Natural killer cell (primary cell): ENCODE results near the gene ZNF580. TPM values are rescaled to one million over a fixed set of nuclear protein-coding genes. Genes with fewer than 3 reads are reported as not detected.

Experiments
- ATAC-seq, 3 donors: fragments of 150-1000 bp in 2 of 3; fragments of 200-7000 bp in 1 of 3; cut with Tn5 transposase; 1 replicate in 1 of 3; 2 replicates in 2 of 3; pipeline ENCODE4 v1.10.0; 2021; ENCODE audit warnings: mild to moderate bottlenecking in 2 of 3, moderate library complexity in 2 of 3
- DNase-seq, 2 donors: peaks; one replicate each; pipeline versions ENCODE4 v3.0.0 to v3.0.0-alpha.2; 2013 to 2021; ENCODE audit warnings: mixed read lengths in 1 of 2
- H3K27ac ChIP-seq: one replicate; pipeline ENCODE4 v1.5.1; 2013; ENCODE audit warnings: mild to moderate bottlenecking, low read length
- H3K27me3 ChIP-seq: one replicate; pipeline ENCODE4 v1.6.1; 2013; ENCODE audit warnings: low read length; ENCODE audit not compliant: control insufficient read depth, insufficient read depth
- H3K36me3 ChIP-seq: one replicate; pipeline ENCODE4 v1.6.1; 2013; ENCODE audit warnings: low read length; ENCODE audit not compliant: control insufficient read depth, insufficient read depth
- H3K4me1 ChIP-seq: one replicate; pipeline ENCODE4 v1.6.1; 2013; ENCODE audit warnings: low read length; ENCODE audit not compliant: control insufficient read depth, insufficient read depth
- H3K4me3 ChIP-seq: one replicate; pipeline ENCODE4 v1.5.1; 2013; ENCODE audit warnings: low read length
- H3K9me3 ChIP-seq: one replicate; pipeline ENCODE4 v1.6.1; 2013; ENCODE audit warnings: low read length; ENCODE audit not compliant: control insufficient read depth, insufficient read depth
- H3K27ac Mint-ChIP-seq, 2 donors: one replicate each; pipeline ENCODE4 v1.8.0; 2022; ENCODE audit warnings: mild to moderate bottlenecking in 2 of 2, mixed read lengths in 2 of 2, moderate library complexity in 1 of 2
- H3K27me3 Mint-ChIP-seq, 2 donors: one replicate each; pipeline ENCODE4 v1.8.0; 2022; ENCODE audit warnings: low read depth in 2 of 2, mixed read lengths in 2 of 2
- H3K36me3 Mint-ChIP-seq: one replicate; pipeline ENCODE4 v1.8.0; 2022; ENCODE audit warnings: mixed read lengths
- H3K4me1 Mint-ChIP-seq, 2 donors: one replicate each; pipeline ENCODE4 v1.8.0; 2022; ENCODE audit warnings: mixed read lengths in 2 of 2
- H3K4me3 Mint-ChIP-seq: one replicate; pipeline ENCODE4 v1.8.0; 2022; ENCODE audit warnings: mild to moderate bottlenecking, moderate library complexity, mixed read lengths
- H3K9me3 Mint-ChIP-seq, 2 donors: one replicate each; pipeline ENCODE4 v1.8.0; 2022; ENCODE audit warnings: mixed read lengths in 2 of 2
- WGBS: methylation state at CpG from one replicate; pipeline ENCODE4 v1.1.7; 2013; ENCODE audit warnings: missing lambda C conversion rate; ENCODE audit not compliant: insufficient coverage; 5-methylcytosine and 5-hydroxymethylcytosine counted together
- intact Hi-C: fragments of 100-400 bp; cut with micrococcal nuclease; formaldehyde crosslinking; loops from one replicate; pipeline ENCODE4 v1.14.2; 2022
- total RNA-seq, 4 donors: library from RNA; stranded (reverse); fragments of 120-200 nt in 1 of 4; gene quantifications; one replicate each; pipeline versions ENCODE4 v1.2.3 to v1.2.4, GENCODE V29; 2013 to 2022
- TF ChIP-seq, protein P1 (sequence below): fragments of 200-600 bp; IDR thresholded peaks from one replicate; pipeline ENCODE4 v1.8.0; 2022; ENCODE audit warnings: antibody characterized with exemption

The ZNF580 gene
- total RNA-seq, 3 donors from 2014 or later (not counting 1 experiment from before 2014, with no cell fraction given), result 38.0 to 46.0 (median 40.0) TPM

GRCh38 chr19:55613930-55614710 is 26.7 kb upstream of the ZNF580 start:
- Mint-ChIP-seq H3K4me3 (no peak overlapping the region), H3K27me3 (no peaks in the 10 kb centered on the region), H3K9me3 (no peaks in the 10 kb centered on the region), H3K36me3 (no peaks in the 10 kb centered on the region), H3K27ac (no peak overlapping the region), H3K4me1 (peaks cover 14 to 39% of the 10 kb centered on the region in 2 donors)
- intact Hi-C loops, result no loop called here
- peaks cover 13% of the 10 kb centered on the region for H3K36me3 ChIP-seq
- 96% methylated on average over 74 of the region's 75 CpGs for WGBS
- ATAC-seq (no peak), DNase-seq (no peak)
- no peaks in the 10 kb centered on the region for H3K27me3 ChIP-seq
- H3K4me3 ChIP-seq, result no peak overlapping the region
- no peaks in the 10 kb centered on the region for H3K9me3 ChIP-seq
- H3K4me1 ChIP-seq, result peaks cover 11% of the 10 kb centered on the region
- H3K27ac ChIP-seq, result no peak overlapping the region
- TF ChIP-seq, protein P1, sequence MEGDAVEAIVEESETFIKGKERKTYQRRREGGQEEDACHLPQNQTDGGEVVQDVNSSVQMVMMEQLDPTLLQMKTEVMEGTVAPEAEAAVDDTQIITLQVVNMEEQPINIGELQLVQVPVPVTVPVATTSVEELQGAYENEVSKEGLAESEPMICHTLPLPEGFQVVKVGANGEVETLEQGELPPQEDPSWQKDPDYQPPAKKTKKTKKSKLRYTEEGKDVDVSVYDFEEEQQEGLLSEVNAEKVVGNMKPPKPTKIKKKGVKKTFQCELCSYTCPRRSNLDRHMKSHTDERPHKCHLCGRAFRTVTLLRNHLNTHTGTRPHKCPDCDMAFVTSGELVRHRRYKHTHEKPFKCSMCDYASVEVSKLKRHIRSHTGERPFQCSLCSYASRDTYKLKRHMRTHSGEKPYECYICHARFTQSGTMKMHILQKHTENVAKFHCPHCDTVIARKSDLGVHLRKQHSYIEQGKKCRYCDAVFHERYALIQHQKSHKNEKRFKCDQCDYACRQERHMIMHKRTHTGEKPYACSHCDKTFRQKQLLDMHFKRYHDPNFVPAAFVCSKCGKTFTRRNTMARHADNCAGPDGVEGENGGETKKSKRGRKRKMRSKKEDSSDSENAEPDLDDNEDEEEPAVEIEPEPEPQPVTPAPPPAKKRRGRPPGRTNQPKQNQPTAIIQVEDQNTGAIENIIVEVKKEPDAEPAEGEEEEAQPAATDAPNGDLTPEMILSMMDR, result no peak

DNA sequence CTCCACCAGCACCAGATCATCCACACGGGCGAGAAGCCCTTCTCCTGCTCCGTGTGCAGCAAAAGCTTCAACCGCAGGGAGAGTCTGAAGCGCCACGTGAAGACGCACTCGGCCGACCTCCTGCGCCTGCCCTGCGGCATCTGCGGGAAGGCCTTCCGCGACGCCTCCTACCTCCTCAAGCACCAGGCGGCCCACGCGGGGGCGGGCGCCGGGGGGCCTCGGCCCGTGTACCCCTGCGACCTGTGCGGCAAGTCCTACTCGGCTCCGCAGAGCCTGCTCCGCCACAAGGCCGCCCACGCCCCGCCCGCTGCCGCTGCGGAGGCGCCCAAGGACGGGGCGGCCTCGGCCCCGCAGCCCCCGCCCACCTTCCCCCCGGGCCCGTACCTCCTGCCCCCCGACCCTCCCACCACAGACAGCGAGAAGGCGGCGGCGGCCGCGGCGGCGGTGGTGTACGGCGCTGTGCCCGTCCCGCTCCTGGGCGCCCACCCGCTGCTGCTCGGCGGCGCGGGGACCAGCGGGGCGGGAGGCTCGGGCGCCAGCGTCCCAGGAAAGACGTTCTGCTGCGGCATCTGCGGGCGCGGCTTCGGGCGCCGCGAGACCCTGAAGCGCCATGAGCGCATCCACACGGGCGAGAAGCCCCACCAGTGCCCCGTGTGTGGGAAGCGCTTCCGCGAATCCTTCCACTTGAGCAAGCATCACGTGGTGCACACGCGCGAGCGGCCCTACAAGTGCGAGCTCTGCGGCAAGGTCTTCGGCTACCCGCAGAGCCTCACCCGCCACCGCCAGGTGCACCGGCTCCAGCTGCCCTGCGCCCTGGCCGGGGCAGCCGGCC is 25.9 kb upstream of the ZNF580 start:
- no peaks in the 10 kb centered on the region for H3K9me3 Mint-ChIP-seq
- peaks cover 7 to 34% of the 10 kb centered on the region in 2 donors for H3K4me1 Mint-ChIP-seq
- Histone ChIP-seq H3K27me3 (no peaks in the 10 kb centered on the region), H3K4me1 (peaks cover 11% of the 10 kb centered on the region), H3K4me3 (no peak overlapping the region), H3K9me3 (no peaks in the 10 kb centered on the region), H3K27ac (no peak overlapping the region), H3K36me3 (peaks cover 13% of the 10 kb centered on the region)
- no peak overlapping the region for H3K4me3 Mint-ChIP-seq
- no peak for DNase-seq
- intact Hi-C loops, result no loop called here
- WGBS, result 97% methylated on average over 94 of the region's 98 CpGs
- no peaks in the 10 kb centered on the region for H3K27me3 Mint-ChIP-seq
- H3K27ac Mint-ChIP-seq, result no peak overlapping the region
- TF ChIP-seq, protein P1, result no peak
- no peaks in the 10 kb centered on the region for H3K36me3 Mint-ChIP-seq
- no peak for ATAC-seq

- H3K4me1 ChIP-seq, result peaks cover 14% of the 10 kb centered on the region
- no peaks in the 10 kb centered on the region for H3K9me3 Mint-ChIP-seq
- no peaks in the 10 kb centered on the region for H3K27me3 ChIP-seq
- no peak for ATAC-seq
- no peak overlapping the region for H3K4me3 Mint-ChIP-seq
- no peaks in the 10 kb centered on the region for H3K27me3 Mint-ChIP-seq
- no peak for DNase-seq
- H3K27ac ChIP-seq, result no peak overlapping the region
- TF ChIP-seq, protein P1, result no peak
- 97% methylated on average over 88 of the region's 88 CpGs for WGBS
- peaks cover 1 to 34% of the 10 kb centered on the region in 2 donors for H3K4me1 Mint-ChIP-seq
- no peaks in the 10 kb centered on the region for H3K36me3 Mint-ChIP-seq
- peaks cover 13% of the 10 kb centered on the region for H3K36me3 ChIP-seq
- H3K27ac Mint-ChIP-seq, result no peak overlapping the region
- H3K4me3 ChIP-seq, result no peak overlapping the region
- intact Hi-C loops, result no loop called here
- no peaks in the 10 kb centered on the region for H3K9me3 ChIP-seq
These were observed 25.0 kb upstream of the ZNF580 start for GRCh38 chr19:55615543-55616394.
